Natural killer cell (primary cell): ENCODE data around the gene FAM83C. TPM values are rescaled to one million over a fixed set of nuclear protein-coding genes. Genes with fewer than 3 reads are reported as not detected.

Experiments used
- ATAC-seq, 3 donors: fragments of 150-1000 bp in 2 of 3; fragments of 200-7000 bp in 1 of 3; cut with Tn5 transposase; 1 replicate in 1 of 3; 2 replicates in 2 of 3; pipeline ENCODE4 v1.10.0; 2021; ENCODE audit warnings: mild to moderate bottlenecking in 2 of 3, moderate library complexity in 2 of 3
- DNase-seq, 2 donors: peaks; one replicate each; pipeline versions ENCODE4 v3.0.0 to v3.0.0-alpha.2; 2013 to 2021; ENCODE audit warnings: mixed read lengths in 1 of 2
- H3K27ac ChIP-seq: one replicate; pipeline ENCODE4 v1.5.1; 2013; ENCODE audit warnings: mild to moderate bottlenecking, low read length
- H3K27me3 ChIP-seq: one replicate; pipeline ENCODE4 v1.6.1; 2013; ENCODE audit warnings: low read length; ENCODE audit not compliant: control insufficient read depth, insufficient read depth
- H3K36me3 ChIP-seq: one replicate; pipeline ENCODE4 v1.6.1; 2013; ENCODE audit warnings: low read length; ENCODE audit not compliant: control insufficient read depth, insufficient read depth
- H3K4me1 ChIP-seq: one replicate; pipeline ENCODE4 v1.6.1; 2013; ENCODE audit warnings: low read length; ENCODE audit not compliant: control insufficient read depth, insufficient read depth
- H3K4me3 ChIP-seq: one replicate; pipeline ENCODE4 v1.5.1; 2013; ENCODE audit warnings: low read length
- H3K9me3 ChIP-seq: one replicate; pipeline ENCODE4 v1.6.1; 2013; ENCODE audit warnings: low read length; ENCODE audit not compliant: control insufficient read depth, insufficient read depth
- H3K27ac Mint-ChIP-seq, 2 donors: one replicate each; pipeline ENCODE4 v1.8.0; 2022; ENCODE audit warnings: mild to moderate bottlenecking in 2 of 2, mixed read lengths in 2 of 2, moderate library complexity in 1 of 2
- H3K27me3 Mint-ChIP-seq, 2 donors: one replicate each; pipeline ENCODE4 v1.8.0; 2022; ENCODE audit warnings: low read depth in 2 of 2, mixed read lengths in 2 of 2
- H3K36me3 Mint-ChIP-seq: one replicate; pipeline ENCODE4 v1.8.0; 2022; ENCODE audit warnings: mixed read lengths
- H3K4me1 Mint-ChIP-seq, 2 donors: one replicate each; pipeline ENCODE4 v1.8.0; 2022; ENCODE audit warnings: mixed read lengths in 2 of 2
- H3K4me3 Mint-ChIP-seq: one replicate; pipeline ENCODE4 v1.8.0; 2022; ENCODE audit warnings: mild to moderate bottlenecking, moderate library complexity, mixed read lengths
- H3K9me3 Mint-ChIP-seq, 2 donors: one replicate each; pipeline ENCODE4 v1.8.0; 2022; ENCODE audit warnings: mixed read lengths in 2 of 2
- WGBS: methylation state at CpG from one replicate; pipeline ENCODE4 v1.1.7; 2013; ENCODE audit warnings: missing lambda C conversion rate; ENCODE audit not compliant: insufficient coverage; 5-methylcytosine and 5-hydroxymethylcytosine counted together
- intact Hi-C: fragments of 100-400 bp; cut with micrococcal nuclease; formaldehyde crosslinking; loops from one replicate; pipeline ENCODE4 v1.14.2; 2022
- total RNA-seq, 4 donors: library from RNA; stranded (reverse); fragments of 120-200 nt in 1 of 4; gene quantifications; one replicate each; pipeline versions ENCODE4 v1.2.3 to v1.2.4, GENCODE V29; 2013 to 2022
- TF ChIP-seq, protein P1 (sequence below): fragments of 200-600 bp; IDR thresholded peaks from one replicate; pipeline ENCODE4 v1.8.0; 2022; ENCODE audit warnings: antibody characterized with exemption

FAM83C gene
- total RNA-seq, result not detected
- total RNA-seq (2013), result not detected

DNA sequence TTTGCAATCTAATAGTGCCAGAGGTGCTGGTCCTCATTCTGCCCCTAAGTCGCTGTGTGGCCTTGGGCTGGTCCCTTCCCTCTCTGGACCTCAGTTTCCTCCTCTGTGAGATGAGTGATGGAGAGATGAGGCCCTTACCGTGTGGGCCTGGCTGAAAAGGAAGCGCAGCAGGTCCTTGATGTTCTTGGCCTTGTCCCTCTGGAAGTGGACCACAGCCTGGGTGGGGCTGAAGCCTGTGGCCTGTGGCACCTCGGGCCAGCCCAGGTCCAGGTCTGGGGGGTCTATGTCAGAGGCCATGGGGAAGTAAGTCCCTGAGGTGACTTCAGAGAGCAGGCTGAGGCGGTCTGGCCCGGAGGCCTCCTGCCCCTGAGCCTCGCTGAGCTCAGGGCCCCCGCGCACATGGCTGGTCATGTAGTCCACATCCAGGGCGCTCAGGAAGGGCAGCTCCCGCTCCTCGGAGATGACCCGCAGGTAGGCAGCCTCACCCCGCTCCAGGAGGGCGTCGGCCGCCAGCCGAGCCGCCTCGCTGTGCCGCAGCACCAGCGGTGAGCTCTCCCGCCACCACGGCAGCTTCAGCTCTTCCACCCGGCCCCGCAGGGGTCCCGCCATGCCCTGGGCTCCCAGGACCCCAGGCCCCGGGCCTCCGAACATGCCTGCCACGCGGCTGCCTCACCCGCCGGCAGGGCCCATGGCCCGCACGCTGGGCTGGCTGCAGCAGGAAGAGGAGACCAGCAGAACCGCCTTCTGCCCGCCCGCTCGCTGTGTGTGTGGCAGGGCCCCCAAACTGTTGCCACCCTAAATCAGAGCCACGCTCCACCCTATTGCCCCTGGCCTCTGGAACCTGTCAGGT lies at the start of gene FAM83C:
Gene FAM83C (minus strand): TSS at position 772 of the 850 bp plus-strand sequence. CDS start 121 bp downstream, at position 651.
- Histone ChIP-seq H3K27me3 (no peaks in the 10 kb centered on the region), H3K36me3 (no peaks in the 10 kb centered on the region), H3K9me3 (no peaks in the 10 kb centered on the region), H3K4me3 (no peak within 1 kb of the TSS), H3K27ac (no peak within 1 kb of the TSS), H3K4me1 (no peaks in the 10 kb centered on the region)
- Mint-ChIP-seq H3K36me3 (no peaks in the 10 kb centered on the region), H3K27me3 (peaks cover 0 to 5% of the 10 kb centered on the region in 2 donors), H3K4me1 (peaks cover 6% of the 10 kb centered on the region in 2 donors), H3K4me3 (no peak within 1 kb of the TSS), H3K27ac (no peak within 1 kb of the TSS), H3K9me3 (no peaks in the 10 kb centered on the region)
- 89% methylated on average over 40 of the region's 40 CpGs for WGBS
- DNase-seq (no peak), ATAC-seq (no peak)
- intact Hi-C loops, result no loop called here
- TF ChIP-seq, protein P1, sequence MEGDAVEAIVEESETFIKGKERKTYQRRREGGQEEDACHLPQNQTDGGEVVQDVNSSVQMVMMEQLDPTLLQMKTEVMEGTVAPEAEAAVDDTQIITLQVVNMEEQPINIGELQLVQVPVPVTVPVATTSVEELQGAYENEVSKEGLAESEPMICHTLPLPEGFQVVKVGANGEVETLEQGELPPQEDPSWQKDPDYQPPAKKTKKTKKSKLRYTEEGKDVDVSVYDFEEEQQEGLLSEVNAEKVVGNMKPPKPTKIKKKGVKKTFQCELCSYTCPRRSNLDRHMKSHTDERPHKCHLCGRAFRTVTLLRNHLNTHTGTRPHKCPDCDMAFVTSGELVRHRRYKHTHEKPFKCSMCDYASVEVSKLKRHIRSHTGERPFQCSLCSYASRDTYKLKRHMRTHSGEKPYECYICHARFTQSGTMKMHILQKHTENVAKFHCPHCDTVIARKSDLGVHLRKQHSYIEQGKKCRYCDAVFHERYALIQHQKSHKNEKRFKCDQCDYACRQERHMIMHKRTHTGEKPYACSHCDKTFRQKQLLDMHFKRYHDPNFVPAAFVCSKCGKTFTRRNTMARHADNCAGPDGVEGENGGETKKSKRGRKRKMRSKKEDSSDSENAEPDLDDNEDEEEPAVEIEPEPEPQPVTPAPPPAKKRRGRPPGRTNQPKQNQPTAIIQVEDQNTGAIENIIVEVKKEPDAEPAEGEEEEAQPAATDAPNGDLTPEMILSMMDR, result no peak

GRCh38 chr20:35341366-35342028 lies 49.3 kb upstream of the FAM83C start:
- TF ChIP-seq, protein P1, result no peak
- intact Hi-C loops, result no loop called here

DNA sequence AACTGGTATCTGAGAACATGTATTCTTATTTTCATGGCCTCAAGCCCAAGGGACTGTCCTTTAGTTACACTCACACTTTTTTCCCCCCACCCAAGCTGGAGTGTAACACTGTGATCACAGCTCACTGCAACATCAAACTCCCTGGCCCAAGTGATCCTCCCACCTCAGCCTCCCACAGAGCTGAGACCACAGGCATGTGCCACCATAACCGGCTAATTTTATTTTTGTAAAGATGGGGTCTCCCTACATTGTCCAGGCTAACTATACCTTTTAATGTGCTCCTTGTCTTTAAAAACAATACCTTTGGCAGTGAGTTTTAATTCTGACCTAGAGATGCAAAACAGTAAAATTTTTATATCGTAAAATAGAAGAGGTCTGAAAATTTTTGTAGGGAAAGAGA lies 48.2 kb upstream of the FAM83C start:
- no peak for ATAC-seq
- no peaks in the 10 kb centered on the region for H3K36me3 Mint-ChIP-seq
- no peak overlapping the region for H3K4me3 ChIP-seq
- 100% methylated on average over 2 of the region's 2 CpGs for WGBS
- H3K4me3 Mint-ChIP-seq, result no peak overlapping the region
- DNase-seq, result no peak
- no peaks in the 10 kb centered on the region for H3K4me1 Mint-ChIP-seq
- no peaks in the 10 kb centered on the region for H3K9me3 ChIP-seq
- intact Hi-C loops, result no loop called here
- no peaks in the 10 kb centered on the region for H3K27me3 Mint-ChIP-seq
- H3K27me3 ChIP-seq, result no peaks in the 10 kb centered on the region
- H3K27ac Mint-ChIP-seq, result no peak overlapping the region
- H3K27ac ChIP-seq, result no peak overlapping the region
- H3K9me3 Mint-ChIP-seq, result no peaks in the 10 kb centered on the region
- H3K36me3 ChIP-seq, result peaks cover 11% of the 10 kb centered on the region
- TF ChIP-seq, protein P1, result no peak
- H3K4me1 ChIP-seq, result no peaks in the 10 kb centered on the region

More at GRCh38 chr20:35341366-35342028, 49.3 kb upstream of the FAM83C start:
- Mint-ChIP-seq H3K36me3 (no peaks in the 10 kb centered on the region), H3K27ac (peak overlapping the region in 1 of 2 donors; percentile 2), H3K4me1 (no peaks in the 10 kb centered on the region), H3K27me3 (no peaks in the 10 kb centered on the region), H3K4me3 (no peak overlapping the region), H3K9me3 (no peaks in the 10 kb centered on the region)
- no peak for ATAC-seq
- Histone ChIP-seq H3K4me1 (no peaks in the 10 kb centered on the region), H3K36me3 (peaks cover 20% of the 10 kb centered on the region), H3K27me3 (no peaks in the 10 kb centered on the region), H3K27ac (no peak overlapping the region), H3K9me3 (no peaks in the 10 kb centered on the region), H3K4me3 (no peak overlapping the region)
- no peak for DNase-seq
- WGBS, result 96% methylated on average over 3 of the region's 4 CpGs
